Measurements from ENCODE around the gene TMEM145.
"Not testable (repeated sequence)": the region's sequence is repeated elsewhere in the genome, so short reads cannot be mapped to it uniquely, and the experiment has no call there.

TMEM145 gene

GRCh38 chr19:42313096-42313839 is at the start of gene TMEM145:
Gene TMEM145 (plus strand): TSS chr19:42313309. CDS start chr19:42313377, 68 bp downstream.
- DNase-seq (ENCODE audit: low spot score), result peak; percentile 85

DNA sequence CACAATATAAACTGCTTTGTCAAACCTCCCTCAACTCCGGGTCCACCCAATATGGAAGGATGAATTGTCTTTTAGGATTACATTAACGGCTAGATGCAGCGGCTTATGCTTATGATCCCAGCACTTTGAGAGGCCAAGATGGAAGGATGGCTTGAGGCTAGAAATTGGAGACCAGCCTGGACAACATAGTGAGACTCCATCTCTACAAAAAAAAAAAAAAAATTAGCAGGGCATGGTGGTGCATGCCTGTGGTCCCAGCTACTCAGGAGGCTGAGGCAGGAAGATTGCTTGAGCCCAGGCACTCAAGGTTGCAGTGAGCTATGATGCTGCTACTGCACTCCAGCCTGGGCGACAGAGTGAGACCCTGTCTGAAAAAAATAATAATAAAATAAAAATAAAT is 47.0 kb upstream of the TMEM145 start:
- not testable (repeated sequence) for DNase-seq (ENCODE audit: low spot score)

- DNase-seq (ENCODE audit: low spot score), result not testable (repeated sequence)
Measured at GRCh38 chr19:42266928-42267603, 46.0 kb upstream of the TMEM145 start.

GRCh38 chr19:42267644-42268141 is 45.4 kb upstream of the TMEM145 start:
- no peak for DNase-seq (ENCODE audit: low spot score)

DNA sequence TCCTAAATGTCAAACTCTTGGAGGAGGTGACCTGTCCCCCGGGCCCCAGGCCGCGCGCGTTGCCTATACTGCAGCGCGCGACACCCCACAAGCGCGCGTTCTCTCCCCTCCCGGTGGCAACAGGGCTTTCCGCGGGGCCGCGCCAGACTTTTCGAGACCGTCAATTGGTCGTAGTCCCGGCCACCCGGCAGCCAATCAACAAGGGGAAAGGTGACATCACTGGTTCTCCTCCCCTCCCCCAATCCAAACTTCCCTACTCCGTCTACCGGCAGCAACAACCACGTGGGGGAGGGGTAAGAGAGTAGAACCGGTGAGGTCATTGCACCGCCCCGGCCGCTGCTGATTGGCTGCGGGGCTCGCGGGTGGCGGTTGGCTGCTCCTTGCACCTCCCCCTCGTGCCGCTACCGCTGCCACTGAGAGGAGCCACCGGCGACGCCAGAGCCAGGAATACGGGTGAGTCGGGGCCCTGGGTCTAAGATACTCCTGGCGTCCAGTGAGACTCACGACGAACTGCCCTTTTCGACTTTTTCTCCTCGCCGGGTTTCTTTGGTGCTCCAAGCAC is 44.9 kb upstream of the TMEM145 start:
- peak; percentile 95 for DNase-seq (ENCODE audit: low spot score)

- DNase-seq (ENCODE audit: low spot score), result peak; percentile 96
Measured at GRCh38 chr19:42268704-42269477, 44.2 kb upstream of the TMEM145 start, which contains the start of gene CIC. Gene CIC (plus strand): TSS chr19:42269252. CDS start chr19:42271784, 2,532 bp downstream.

DNA sequence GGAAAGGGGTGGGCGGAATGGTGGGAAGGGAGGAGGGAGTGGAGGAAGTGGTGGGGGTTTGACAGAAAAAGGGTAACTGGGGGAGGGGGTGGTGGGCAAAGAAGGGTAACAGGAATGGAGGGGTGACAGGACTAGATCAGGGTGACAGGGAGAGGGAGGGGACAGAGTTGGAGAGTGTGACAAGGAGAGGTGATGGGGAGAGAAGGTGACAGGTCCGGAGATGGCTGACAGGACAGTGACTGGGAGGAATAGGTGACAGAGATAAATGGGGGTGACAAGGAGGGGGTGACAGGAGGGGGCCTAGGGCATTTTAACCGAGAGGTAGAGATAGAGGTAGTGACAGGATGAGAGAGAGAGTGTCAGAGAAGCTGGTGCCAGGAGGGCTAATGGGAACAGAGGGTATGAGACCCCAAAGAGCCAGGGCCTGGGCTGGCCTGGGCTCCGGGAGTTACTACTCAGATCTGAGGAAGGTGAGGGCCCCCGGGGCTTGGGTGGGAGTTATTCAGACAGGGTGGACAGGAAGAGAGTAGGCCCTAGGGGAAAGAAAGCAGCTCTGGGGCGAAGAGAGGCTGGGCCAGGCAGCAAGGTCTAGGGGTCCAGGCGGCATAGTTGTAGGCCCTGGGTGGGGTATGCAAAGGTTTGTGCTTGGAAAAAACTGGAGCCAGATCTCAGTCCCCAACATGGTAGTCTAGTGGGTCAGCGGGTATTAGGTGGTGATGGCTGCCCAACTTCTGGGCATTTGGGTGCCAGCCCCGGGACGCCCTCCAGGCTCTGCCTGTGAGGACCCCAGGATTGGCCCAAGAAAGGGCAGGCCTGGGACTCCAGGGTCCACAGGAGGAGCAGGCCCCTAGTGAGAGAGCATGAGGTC is 43.4 kb upstream of the TMEM145 start:
- no peak for DNase-seq (ENCODE audit: low spot score)

DNA sequence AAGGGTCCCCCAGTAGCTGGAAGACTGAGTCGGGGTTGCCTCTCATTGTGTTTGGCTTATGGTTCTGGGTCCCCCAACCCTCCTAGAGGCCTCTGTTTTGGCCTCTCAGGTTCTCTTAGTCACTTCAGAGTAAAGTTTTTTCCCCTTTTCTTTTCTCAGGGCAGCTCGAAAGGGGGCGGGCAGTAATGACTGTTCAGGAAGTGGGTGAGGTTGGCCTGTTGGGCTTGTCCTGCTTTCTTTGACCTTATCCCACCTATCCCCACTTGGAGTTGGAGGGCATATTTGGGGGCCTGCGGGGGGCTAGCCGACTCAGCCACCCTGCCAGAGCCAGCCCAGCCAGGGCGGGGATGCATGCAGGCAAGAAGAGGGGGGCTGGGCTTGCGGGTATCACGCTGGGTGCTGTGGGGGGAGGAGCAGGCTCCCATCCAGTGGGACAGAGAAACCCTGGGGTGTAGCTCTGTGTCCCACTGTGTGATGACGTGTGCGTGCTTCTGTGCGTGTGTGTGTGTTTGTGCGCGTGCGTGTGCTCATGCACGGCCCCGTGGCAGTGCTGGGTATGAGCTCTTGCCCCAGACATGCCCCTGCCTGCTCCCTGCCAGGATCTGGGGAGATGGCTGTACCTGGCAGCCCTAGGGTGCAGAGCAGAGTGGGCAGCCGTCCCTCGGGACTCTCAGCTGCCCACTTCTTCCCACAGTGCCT is 42.6 kb upstream of the TMEM145 start:
- DNase-seq (ENCODE audit: low spot score), result peak; percentile 79

DNA sequence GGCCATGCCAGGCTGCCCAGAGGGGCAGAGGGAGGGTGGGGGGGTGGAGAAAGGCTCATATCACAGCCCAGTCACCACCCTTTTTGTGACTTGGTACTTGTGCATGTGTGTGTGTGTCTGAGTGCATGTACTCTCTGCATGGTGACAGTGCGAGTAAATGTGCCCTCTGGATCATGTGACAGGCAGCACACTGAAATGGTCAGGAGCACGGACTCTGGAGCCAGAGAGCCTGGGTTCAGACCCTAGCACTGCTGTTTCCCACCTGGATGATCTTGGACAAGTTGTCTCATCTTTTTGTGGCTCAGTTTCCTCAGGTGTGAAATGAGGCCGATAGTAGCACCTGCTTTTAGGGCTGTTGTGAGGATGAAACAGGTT is 42.1 kb upstream of the TMEM145 start:
- DNase-seq (ENCODE audit: low spot score), result no peak

GRCh38 chr19:42271861-42272534 is 41.1 kb upstream of the TMEM145 start:
- DNase-seq (ENCODE audit: low spot score), result no peak

DNA sequence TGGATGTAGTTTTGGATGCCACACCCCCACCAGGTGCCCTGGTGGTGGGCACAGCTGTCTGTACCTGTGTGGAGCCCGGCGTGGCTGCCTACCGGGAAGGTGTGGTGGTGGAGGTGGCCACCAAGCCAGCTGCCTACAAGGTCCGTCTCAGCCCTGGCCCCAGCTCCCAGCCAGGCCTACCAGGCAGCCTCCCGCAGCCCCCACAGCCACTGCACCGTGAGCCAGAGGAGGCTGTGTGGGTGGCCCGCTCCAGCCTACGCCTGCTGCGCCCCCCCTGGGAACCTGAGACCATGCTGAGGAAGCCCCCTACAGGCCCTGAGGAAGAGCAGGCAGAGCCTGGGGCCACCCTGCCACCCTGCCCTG is 40.6 kb upstream of the TMEM145 start:
- DNase-seq (ENCODE audit: low spot score), result no peak

DNA sequence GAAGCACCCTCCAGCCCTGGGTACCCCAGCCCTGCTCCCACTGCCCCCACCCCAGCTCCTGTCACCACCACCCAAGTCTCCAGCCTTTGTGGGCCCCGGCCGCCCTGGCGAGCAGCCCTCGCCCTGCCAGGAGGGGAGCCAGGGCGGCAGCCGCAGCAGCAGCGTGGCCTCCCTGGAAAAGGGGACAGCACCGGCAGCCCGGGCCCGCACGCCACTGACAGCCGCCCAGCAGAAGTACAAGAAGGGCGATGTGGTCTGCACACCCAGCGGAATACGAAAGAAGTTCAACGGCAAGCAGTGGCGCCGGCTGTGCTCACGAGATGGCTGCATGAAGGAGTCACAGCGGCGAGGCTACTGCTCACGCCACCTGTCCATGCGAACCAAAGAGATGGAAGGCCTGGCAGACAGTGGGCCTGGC is 40.1 kb upstream of the TMEM145 start:
- DNase-seq (ENCODE audit: low spot score), result no peak

- DNase-seq (ENCODE audit: low spot score), result no peak
Measured at GRCh38 chr19:42273407-42274064, 39.6 kb upstream of the TMEM145 start.

DNA sequence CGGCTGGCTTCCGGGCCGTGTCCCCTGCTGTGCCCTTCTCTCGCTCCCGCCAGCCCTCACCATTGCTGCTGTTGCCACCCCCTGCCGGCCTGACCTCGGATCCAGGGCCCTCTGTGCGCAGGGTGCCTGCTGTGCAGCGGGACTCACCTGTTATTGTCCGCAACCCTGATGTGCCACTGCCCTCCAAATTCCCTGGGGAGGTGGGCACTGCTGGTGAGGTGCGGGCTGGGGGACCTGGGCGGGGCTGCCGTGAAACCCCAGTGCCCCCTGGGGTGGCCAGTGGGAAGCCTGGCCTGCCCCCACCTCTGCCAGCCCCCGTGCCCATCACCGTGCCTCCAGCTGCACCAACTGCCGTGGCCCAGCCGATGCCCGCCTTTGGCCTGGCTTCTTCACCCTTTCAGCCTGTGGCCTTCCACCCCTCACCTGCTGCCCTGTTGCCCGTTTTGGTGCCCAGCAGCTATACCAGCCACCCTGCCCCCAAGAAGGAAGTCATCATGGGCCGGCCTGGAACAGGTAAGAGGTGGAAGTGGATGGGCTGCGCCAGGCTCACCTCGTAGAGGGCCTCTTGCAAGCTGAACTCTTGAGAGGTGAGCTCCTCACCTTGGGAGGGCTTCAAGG is 38.9 kb upstream of the TMEM145 start:
- DNase-seq (ENCODE audit: low spot score), result no peak

DNA sequence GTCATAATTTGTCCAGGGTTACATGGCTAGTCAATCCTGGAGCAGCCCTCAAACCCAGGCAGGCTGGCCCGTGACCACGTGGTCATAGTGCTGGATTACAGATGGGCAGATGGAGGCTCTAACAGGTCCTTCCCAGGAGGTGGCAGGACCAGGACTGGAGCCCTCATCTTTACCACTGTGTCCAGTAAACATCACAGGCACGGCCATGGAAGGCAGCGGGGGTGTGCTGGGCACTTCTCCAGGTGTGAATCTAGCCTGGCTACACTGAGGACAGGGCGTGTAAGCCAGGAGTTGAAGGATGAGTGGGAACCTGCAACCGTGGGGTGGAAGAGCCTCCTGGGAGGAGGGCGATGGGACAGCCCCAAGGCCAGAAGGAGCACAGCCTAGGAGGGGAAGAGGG is 38.0 kb upstream of the TMEM145 start:
- DNase-seq (ENCODE audit: low spot score), result no peak

DNA sequence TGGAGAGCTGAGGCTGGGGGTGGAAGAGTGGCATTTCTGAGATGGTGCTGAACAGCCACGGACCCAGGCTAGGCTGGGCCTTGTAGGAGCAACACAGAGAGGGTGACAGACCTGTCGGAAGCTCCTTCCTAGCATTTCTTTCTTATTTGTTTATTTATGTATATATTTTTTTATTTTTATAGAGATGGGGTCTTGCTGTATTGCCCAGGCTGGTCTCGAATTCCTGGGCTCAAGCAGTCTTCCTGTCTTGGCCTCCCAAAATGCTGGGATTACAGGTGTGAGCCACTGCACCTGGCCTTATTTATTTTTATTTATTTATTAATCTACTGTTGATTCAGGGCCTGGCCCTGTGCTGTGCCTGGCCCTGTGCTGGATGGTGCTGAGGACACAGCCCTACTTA is 37.6 kb upstream of the TMEM145 start:
- no peak for DNase-seq (ENCODE audit: low spot score)

- no peak for DNase-seq (ENCODE audit: low spot score)
Measured at GRCh38 chr19:42276284-42276683, 36.8 kb upstream of the TMEM145 start.

DNA sequence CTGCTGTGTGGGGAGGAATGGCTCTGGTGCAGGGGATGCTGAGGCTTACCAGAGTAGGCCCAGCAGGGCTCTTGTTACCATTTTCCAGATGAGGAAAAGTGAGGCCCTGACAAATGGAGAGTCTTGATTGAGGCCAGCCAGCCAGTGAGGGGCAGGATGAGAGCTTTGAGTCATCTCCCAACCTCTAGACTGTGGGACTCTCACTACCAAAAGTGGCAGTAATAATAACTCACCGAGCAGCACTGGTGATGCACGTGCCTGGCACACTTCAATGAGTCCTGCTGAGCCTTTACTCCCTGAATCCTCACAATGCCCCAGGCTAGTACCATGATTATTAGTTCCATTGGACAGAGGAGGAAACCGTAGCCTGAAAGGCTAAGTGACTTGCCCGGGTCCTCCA is 36.3 kb upstream of the TMEM145 start:
- DNase-seq (ENCODE audit: low spot score), result no peak

- peak; percentile 54 for DNase-seq (ENCODE audit: low spot score)
Measured at GRCh38 chr19:42277821-42278451, 35.2 kb upstream of the TMEM145 start.

All from GM03348 (cell line).